ENCODE measurements around the gene TTC3. TPM values are rescaled to one million over a fixed set of nuclear protein-coding genes. Genes with fewer than 3 reads are reported as not detected.

Gene TTC3
- total and polyA plus RNA-seq, 7 donors = 6.5 to 50.3 (median 25.7) TPM

DNA sequence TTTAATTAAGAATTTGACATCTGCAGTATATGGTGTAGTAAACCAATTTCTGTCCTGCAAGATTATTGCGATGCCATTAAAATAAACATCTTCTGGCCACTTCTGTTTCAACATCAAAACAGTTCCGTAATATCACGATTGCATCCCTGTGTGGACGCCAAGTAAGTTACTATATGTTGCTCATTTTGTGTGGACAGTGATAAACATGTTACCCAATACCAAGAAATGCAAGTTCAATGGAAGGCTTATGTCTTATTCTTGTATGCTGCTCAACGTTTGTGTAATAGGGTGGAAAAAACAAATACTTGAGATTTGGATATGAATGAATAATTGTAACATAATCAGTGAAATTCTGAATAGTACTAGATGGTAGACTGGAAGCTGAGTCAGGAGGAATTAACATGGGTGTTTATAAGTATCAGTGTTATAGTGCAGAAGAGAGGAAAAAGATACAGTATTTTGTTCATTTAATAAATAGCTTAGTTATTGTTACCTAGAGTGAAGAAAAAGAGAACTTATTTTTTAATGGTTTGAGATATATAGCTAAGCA is 15.2 kb downstream of the TTC3 start:
- no peak for DNase-seq
- ATAC-seq = no peak
- intact Hi-C loops (cut with DNase I) = no loop called here
- peaks cover 19% of the 10 kb centered on the region for H3K4me1 ChIP-seq
- H3K27me3 ChIP-seq (ENCODE audit: insufficient read depth in 3 of 3, low read length in 2 of 3) = no peaks in the 10 kb centered on the region
- no peak overlapping the region for H3K4me3 ChIP-seq
- H3K27ac ChIP-seq = peak overlapping the region; percentile 51
- peaks cover 0 to 26% of the 10 kb centered on the region in 2 donors for H3K36me3 ChIP-seq (ENCODE audit: insufficient read depth in 1 of 2, low read depth in 1 of 2)
- TF ChIP-seq, protein P1, sequence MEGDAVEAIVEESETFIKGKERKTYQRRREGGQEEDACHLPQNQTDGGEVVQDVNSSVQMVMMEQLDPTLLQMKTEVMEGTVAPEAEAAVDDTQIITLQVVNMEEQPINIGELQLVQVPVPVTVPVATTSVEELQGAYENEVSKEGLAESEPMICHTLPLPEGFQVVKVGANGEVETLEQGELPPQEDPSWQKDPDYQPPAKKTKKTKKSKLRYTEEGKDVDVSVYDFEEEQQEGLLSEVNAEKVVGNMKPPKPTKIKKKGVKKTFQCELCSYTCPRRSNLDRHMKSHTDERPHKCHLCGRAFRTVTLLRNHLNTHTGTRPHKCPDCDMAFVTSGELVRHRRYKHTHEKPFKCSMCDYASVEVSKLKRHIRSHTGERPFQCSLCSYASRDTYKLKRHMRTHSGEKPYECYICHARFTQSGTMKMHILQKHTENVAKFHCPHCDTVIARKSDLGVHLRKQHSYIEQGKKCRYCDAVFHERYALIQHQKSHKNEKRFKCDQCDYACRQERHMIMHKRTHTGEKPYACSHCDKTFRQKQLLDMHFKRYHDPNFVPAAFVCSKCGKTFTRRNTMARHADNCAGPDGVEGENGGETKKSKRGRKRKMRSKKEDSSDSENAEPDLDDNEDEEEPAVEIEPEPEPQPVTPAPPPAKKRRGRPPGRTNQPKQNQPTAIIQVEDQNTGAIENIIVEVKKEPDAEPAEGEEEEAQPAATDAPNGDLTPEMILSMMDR (IDR thresholded peaks at IDR 0.05) = no peak
- WGBS, 3 donors = 69 to 78% (median 75%) methylated on average over 5 of the region's 5 CpGs
- H3K9me3 ChIP-seq = no peaks in the 10 kb centered on the region

DNA sequence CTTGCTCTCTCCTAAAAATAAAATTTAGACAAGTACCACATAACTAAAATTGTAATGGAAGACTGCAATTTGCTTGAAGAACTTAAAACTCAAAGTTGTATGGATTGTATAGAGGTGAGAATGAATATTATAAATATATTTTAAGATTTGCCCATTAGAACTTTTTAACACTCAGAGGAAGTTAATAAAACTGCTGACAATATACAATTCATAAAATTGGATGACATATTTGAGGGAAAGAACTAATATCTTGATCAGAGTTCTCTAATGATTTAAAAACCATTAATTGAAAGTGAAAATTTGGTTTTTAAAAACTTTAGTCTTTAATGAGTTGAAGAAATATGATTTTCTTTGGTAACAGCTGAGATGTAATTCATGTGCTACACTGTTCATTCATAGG is 20.9 kb downstream of the TTC3 start:
- Histone ChIP-seq H3K4me3 (no peak overlapping the region), H3K4me1 (no peaks in the 10 kb centered on the region), H3K36me3 (ENCODE audit: insufficient read depth in 1 of 2, low read depth in 1 of 2) (peaks cover 10 to 69% of the 10 kb centered on the region in 2 donors), H3K27ac (no peak overlapping the region), H3K9me3 (no peaks in the 10 kb centered on the region), H3K27me3 (ENCODE audit: insufficient read depth in 3 of 3, low read length in 2 of 3) (no peaks in the 10 kb centered on the region)
- no peak for ATAC-seq
- TF ChIP-seq, protein P1 (IDR thresholded peaks at IDR 0.05) = no peak
- DNase-seq = no peak
- intact Hi-C loops (cut with DNase I) = no loop called here

GRCh38 chr21:37095821-37096220 is 22.8 kb downstream of the TTC3 start:
- Histone ChIP-seq H3K9me3 (no peaks in the 10 kb centered on the region), H3K4me3 (no peak overlapping the region), H3K27ac (no peak overlapping the region), H3K36me3 (ENCODE audit: insufficient read depth in 1 of 2, low read depth in 1 of 2) (peaks cover 10 to 77% of the 10 kb centered on the region in 2 donors), H3K4me1 (no peaks in the 10 kb centered on the region), H3K27me3 (ENCODE audit: insufficient read depth in 3 of 3, low read length in 2 of 3) (no peaks in the 10 kb centered on the region)
- WGBS, 3 donors = 90 to 94% (median 91%) methylated on average over 4 of the region's 4 CpGs
- ATAC-seq (no peak), DNase-seq (no peak)
- TF ChIP-seq, protein P1 (IDR thresholded peaks at IDR 0.05) = no peak
- intact Hi-C loops (cut with DNase I) = no loop called here

DNA sequence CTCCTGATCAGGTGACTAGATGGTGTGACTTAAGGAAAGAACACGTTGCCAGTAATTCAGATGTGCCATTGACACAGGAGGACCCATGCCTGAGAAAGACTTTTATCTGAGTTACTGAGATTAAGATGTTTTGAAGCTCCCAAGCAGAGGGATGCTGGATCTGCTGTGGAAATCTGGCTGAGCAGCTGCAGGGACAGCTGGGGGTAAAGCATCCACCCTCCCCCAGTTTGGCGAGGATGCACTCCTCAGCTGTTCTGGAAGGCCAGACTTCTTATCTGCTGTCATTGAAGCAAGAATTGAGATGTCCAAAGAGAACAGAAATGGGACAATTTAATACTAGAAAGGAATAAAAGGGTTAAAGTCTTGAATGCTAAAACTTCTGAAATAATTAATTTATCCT is 25.7 kb downstream of the TTC3 start:
- ATAC-seq = no peak
- H3K4me3 ChIP-seq = no peak overlapping the region
- H3K27ac ChIP-seq = no peak overlapping the region
- TF ChIP-seq, protein P1 (IDR thresholded peaks at IDR 0.05) = no peak
- WGBS, 3 donors = 48 to 66% (median 50%) methylated on average over 2 of the region's 2 CpGs
- no peaks in the 10 kb centered on the region for H3K4me1 ChIP-seq
- intact Hi-C loops (cut with DNase I) = no loop called here
- H3K27me3 ChIP-seq (ENCODE audit: insufficient read depth in 3 of 3, low read length in 2 of 3) = no peaks in the 10 kb centered on the region
- H3K36me3 ChIP-seq (ENCODE audit: insufficient read depth in 1 of 2, low read depth in 1 of 2) = peaks cover 10 to 64% of the 10 kb centered on the region in 2 donors
- H3K9me3 ChIP-seq = no peaks in the 10 kb centered on the region
- DNase-seq = no peak

- TF ChIP-seq, protein P1 (IDR thresholded peaks at IDR 0.05) = no peak
- H3K27me3 ChIP-seq (ENCODE audit: insufficient read depth in 3 of 3, low read length in 2 of 3) = no peaks in the 10 kb centered on the region
- 97 to 98% (median 97%) methylated on average over 6 of the region's 6 CpGs for WGBS, 3 donors
- ATAC-seq (no peak), DNase-seq (no peak)
- intact Hi-C loops (cut with DNase I) = no loop called here
- H3K4me3 ChIP-seq = no peak overlapping the region
- no peaks in the 10 kb centered on the region for H3K9me3 ChIP-seq
- no peaks in the 10 kb centered on the region for H3K4me1 ChIP-seq
- no peak overlapping the region for H3K27ac ChIP-seq
- peaks cover 10 to 54% of the 10 kb centered on the region in 2 donors for H3K36me3 ChIP-seq (ENCODE audit: insufficient read depth in 1 of 2, low read depth in 1 of 2)
Measured at GRCh38 chr21:37100316-37100715, 27.3 kb downstream of the TTC3 start.

Measured in psoas muscle (tissue), 8 donors.